ENCODE results near the gene APOM.

The APOM gene

GRCh38 chr6:31680226-31681134, 24.8 kb downstream of the APOM start, which contains the start of gene LY6G5C:
TSS of gene LY6G5C (minus strand) at chr6:31681067. CDS start at chr6:31680373, 694 bp downstream.
- peak; percentile 85 for DNase-seq (ENCODE audit: low read depth, low spot score)

- peak; percentile 54 for DNase-seq (ENCODE audit: low read depth, low spot score)
Measured at GRCh38 chr6:31681135-31681671, 25.5 kb downstream of the APOM start.

- no peak for DNase-seq (ENCODE audit: low read depth, low spot score)
Measured at GRCh38 chr6:31683591-31683990, 27.9 kb downstream of the APOM start.

- no peak for DNase-seq (ENCODE audit: low read depth, low spot score)
Measured at GRCh38 chr6:31686483-31686882, 30.8 kb downstream of the APOM start.

GRCh38 chr6:31687321-31687720, 31.6 kb downstream of the APOM start:
- DNase-seq (ENCODE audit: low read depth, low spot score) = no peak

GRCh38 chr6:31687860-31688693, 32.4 kb downstream of the APOM start:
- DNase-seq (ENCODE audit: low read depth, low spot score) = no peak

- DNase-seq (ENCODE audit: low read depth, low spot score) = peak; percentile 23
Measured at GRCh38 chr6:31689249-31690110, 33.8 kb downstream of the APOM start.

- DNase-seq (ENCODE audit: low read depth, low spot score) = peak; percentile 74
Measured at GRCh38 chr6:31690231-31691077, 34.8 kb downstream of the APOM start.

- DNase-seq (ENCODE audit: low read depth, low spot score) = no peak
Measured at GRCh38 chr6:31691078-31691463, 35.4 kb downstream of the APOM start.

GRCh38 chr6:31691564-31692108, 35.9 kb downstream of the APOM start:
- DNase-seq (ENCODE audit: low read depth, low spot score) = no peak

- DNase-seq (ENCODE audit: low read depth, low spot score) = no peak
Measured at GRCh38 chr6:31692353-31692752, 36.7 kb downstream of the APOM start.

- no peak for DNase-seq (ENCODE audit: low read depth, low spot score)
Measured at GRCh38 chr6:31692886-31693285, 37.2 kb downstream of the APOM start.

- no peak for DNase-seq (ENCODE audit: low read depth, low spot score)
Measured at GRCh38 chr6:31693535-31693934, 37.8 kb downstream of the APOM start.

- DNase-seq (ENCODE audit: low read depth, low spot score) = no peak
Measured at GRCh38 chr6:31697555-31697954, 41.9 kb downstream of the APOM start.

- DNase-seq (ENCODE audit: low read depth, low spot score) = no peak
Measured at GRCh38 chr6:31700740-31701401, 45.2 kb downstream of the APOM start.

GRCh38 chr6:31701666-31702404, 46.1 kb downstream of the APOM start:
- no peak for DNase-seq (ENCODE audit: low read depth, low spot score)

GRCh38 chr6:31702405-31702818, 46.7 kb downstream of the APOM start:
- no peak for DNase-seq (ENCODE audit: low read depth, low spot score)

- peak; percentile 98 for DNase-seq (ENCODE audit: low read depth, low spot score)
Measured at GRCh38 chr6:31702819-31703716, 47.4 kb downstream of the APOM start, which contains the start of gene ABHD16A. TSS of gene ABHD16A (minus strand) at chr6:31703324. CDS start at chr6:31703281, 43 bp downstream.
